RWPE2 (cell line): ENCODE results near the gene CASKIN2.

Source experiments
- ATAC-seq: fragments of 200-7000 bp; cut with Tn5 transposase; 3 replicates; pipeline ENCODE4 v1.9.1; 2021; ENCODE audit warnings: low read depth
- DNase-seq: peaks from one replicate; pipeline ENCODE4 v3.0.0-alpha.2; 2020; ENCODE audit warnings: low spot score
- H3K27ac ChIP-seq: fragments of 450-650 bp; 2 replicates; pipeline ENCODE4 v1.5.1; 2017; ENCODE audit warnings: mild to moderate bottlenecking; ENCODE audit not compliant: poor library complexity, severe bottlenecking
- H3K27me3 ChIP-seq: fragments of 250-450 bp; sonication (Bioruptor Pico); 2 replicates; pipeline ENCODE4 v1.5.1; 2021; ENCODE audit warnings: mild to moderate bottlenecking, moderate library complexity; ENCODE audit not compliant: insufficient read depth, poor library complexity, severe bottlenecking
- H3K36me3 ChIP-seq: fragments of 250-450 bp; sonication (Bioruptor Pico); 2 replicates; pipeline ENCODE4 v1.5.1; 2020; ENCODE audit warnings: low read depth, mild to moderate bottlenecking, moderate library complexity
- H3K4me1 ChIP-seq: fragments of 250-450 bp; sonication (Bioruptor Pico); 2 replicates; pipeline ENCODE4 v1.5.1; 2021; ENCODE audit warnings: mild to moderate bottlenecking, moderate library complexity; ENCODE audit not compliant: insufficient read depth, poor library complexity, severe bottlenecking
- H3K4me3 ChIP-seq: fragments of 250-450 bp; sonication (Bioruptor Pico); 2 replicates; pipeline ENCODE4 v1.5.1; 2021; ENCODE audit warnings: mild to moderate bottlenecking, moderate library complexity; ENCODE audit not compliant: severe bottlenecking
- H3K9me3 ChIP-seq: fragments of 250-450 bp; sonication (Bioruptor Pico); 2 replicates; pipeline ENCODE4 v1.5.1; 2021; ENCODE audit warnings: mild to moderate bottlenecking, moderate library complexity; ENCODE audit not compliant: severe bottlenecking
- TF ChIP-seq, protein P1 (sequence below): fragments of 450-650 bp; IDR thresholded peaks from one replicate; pipeline ENCODE4 v1.5.1; 2017; ENCODE audit warnings: mild to moderate bottlenecking, moderate library complexity; ENCODE audit not compliant: poor library complexity, severe bottlenecking

Gene CASKIN2

DNA sequence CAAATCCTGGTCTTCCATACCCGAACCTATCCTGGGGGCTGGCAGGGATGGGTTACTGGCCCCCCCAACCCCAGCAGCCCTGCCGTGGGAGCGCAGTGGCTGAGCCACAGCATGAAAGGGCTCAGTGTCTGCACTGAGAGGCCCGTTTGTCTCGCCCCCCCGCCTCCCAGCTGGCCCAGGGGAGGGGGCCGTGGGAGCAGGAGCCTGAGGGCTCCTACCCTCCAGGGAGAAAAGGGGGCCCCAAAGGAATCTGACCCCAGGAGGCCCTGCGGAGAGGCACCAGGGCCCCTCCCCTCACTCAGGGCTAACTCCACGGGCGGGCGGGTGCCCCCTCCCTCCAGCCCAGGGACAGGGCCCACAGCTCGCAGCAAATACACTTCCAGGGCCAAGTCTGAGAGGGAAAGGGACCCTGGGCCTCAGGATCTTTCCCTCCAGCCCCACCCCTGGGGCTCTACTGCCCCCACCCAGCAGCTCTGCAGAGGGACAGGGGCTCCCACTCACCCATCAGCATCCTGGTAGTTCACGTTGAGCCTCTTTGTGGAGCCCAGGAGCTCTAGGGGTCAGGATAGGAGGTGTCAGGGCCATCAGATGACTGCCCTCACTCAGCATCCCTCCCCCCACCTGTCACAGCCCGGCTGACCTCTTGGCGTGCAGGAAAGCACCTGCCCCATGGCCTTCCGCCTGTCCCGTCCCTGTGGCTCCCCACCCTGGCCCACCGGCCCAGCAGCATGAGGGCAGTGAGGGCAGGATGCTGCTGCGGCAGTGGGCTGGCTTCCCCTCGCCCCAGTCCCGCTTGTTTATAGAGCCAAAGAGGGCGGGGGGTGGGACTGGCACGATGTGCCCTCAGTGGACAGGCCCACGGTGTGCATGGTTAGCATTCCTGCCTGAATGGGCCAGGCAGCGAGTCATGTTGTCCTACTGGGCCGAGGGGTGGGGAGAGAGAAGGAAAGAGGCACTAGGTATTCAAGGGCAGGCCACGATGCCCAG is 7.3 kb downstream of the CASKIN2 start:
- Histone ChIP-seq H3K9me3 (no peaks in the 10 kb centered on the region), H3K27me3 (no peaks in the 10 kb centered on the region), H3K4me1 (peaks cover 3% of the 10 kb centered on the region), H3K4me3 (no peak overlapping the region), H3K36me3 (peaks cover 48% of the 10 kb centered on the region), H3K27ac (no peak overlapping the region)
- DNase-seq (no peak), ATAC-seq (peak; percentile 25; the same call in 2 of the 3 replicates)
- TF ChIP-seq, protein P1, sequence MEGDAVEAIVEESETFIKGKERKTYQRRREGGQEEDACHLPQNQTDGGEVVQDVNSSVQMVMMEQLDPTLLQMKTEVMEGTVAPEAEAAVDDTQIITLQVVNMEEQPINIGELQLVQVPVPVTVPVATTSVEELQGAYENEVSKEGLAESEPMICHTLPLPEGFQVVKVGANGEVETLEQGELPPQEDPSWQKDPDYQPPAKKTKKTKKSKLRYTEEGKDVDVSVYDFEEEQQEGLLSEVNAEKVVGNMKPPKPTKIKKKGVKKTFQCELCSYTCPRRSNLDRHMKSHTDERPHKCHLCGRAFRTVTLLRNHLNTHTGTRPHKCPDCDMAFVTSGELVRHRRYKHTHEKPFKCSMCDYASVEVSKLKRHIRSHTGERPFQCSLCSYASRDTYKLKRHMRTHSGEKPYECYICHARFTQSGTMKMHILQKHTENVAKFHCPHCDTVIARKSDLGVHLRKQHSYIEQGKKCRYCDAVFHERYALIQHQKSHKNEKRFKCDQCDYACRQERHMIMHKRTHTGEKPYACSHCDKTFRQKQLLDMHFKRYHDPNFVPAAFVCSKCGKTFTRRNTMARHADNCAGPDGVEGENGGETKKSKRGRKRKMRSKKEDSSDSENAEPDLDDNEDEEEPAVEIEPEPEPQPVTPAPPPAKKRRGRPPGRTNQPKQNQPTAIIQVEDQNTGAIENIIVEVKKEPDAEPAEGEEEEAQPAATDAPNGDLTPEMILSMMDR = no peak

DNA sequence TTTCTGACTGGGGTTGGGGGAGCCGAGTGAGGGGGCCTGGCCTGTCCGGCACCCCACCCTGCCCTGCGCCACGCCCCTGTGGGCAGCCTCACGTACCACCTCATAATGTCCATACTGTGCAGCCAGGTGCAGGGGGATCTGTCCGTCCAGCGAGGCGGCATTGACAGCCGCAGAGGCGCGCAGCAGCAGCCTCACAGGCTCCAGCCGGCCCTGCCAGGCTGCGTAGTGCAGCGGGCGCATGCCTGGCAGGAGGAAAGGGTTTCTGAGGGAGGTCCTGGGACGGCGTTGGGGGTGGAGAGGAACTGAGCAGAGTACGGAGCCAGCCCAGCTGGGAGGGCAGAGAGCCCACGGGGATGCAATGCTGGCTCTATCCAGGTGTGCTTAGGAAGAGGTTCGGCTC is 8.4 kb downstream of the CASKIN2 start:
- DNase-seq (no peak), ATAC-seq (no peak)
- TF ChIP-seq, protein P1 = no peak
- H3K36me3 ChIP-seq = peaks cover 42% of the 10 kb centered on the region
- H3K27me3 ChIP-seq = no peaks in the 10 kb centered on the region
- no peak overlapping the region for H3K27ac ChIP-seq
- H3K4me3 ChIP-seq = no peak overlapping the region
- H3K4me1 ChIP-seq = peaks cover 3% of the 10 kb centered on the region
- no peaks in the 10 kb centered on the region for H3K9me3 ChIP-seq

DNA sequence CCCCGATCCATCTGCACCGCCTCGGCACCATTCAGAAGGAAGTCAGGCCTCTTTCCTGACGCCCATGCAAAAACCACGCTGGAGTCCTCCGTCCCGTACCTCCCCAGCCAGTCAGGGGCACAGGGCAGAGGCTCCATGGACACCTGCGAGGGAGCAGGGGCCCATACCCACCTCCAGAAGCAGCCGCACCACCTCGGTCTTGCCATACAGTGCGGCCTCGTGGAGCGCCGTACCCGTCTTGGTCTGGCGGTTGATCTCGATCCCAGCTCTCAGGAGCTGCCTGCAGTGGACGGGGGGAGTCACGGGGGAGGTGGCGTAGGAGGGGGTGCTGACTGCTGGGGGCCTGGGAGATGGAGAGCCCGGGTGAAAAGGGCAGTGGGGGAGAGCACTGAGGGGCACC is 9.2 kb downstream of the CASKIN2 start:
- Histone ChIP-seq H3K27ac (no peak overlapping the region), H3K9me3 (no peaks in the 10 kb centered on the region), H3K4me3 (no peak overlapping the region), H3K36me3 (peaks cover 35% of the 10 kb centered on the region), H3K27me3 (no peaks in the 10 kb centered on the region), H3K4me1 (peaks cover 3% of the 10 kb centered on the region)
- TF ChIP-seq, protein P1 = no peak
- ATAC-seq (no peak), DNase-seq (no peak)

DNA sequence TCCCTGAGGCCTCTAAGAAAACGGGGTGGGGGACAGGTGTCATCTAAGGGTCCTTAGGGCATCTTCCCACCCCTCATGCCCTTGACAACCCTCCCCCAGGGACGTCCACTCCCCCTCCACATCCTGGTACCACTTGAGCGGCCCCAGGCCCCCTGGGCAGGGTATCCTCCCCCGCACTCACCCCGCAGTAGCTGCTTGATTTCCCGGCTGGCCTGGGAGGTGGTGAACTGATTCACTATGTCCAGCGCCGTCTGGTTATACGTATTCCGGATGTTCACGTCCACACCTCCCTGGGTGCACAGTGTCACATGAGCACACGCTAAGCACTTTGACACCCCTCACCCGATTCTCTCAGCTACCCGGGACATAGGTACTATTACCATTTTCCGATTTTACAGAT is 9.7 kb downstream of the CASKIN2 start:
- peaks cover 35% of the 10 kb centered on the region for H3K36me3 ChIP-seq
- no peaks in the 10 kb centered on the region for H3K9me3 ChIP-seq
- H3K27me3 ChIP-seq = no peaks in the 10 kb centered on the region
- ATAC-seq (no peak), DNase-seq (no peak)
- H3K4me3 ChIP-seq = no peak overlapping the region
- peaks cover 3% of the 10 kb centered on the region for H3K4me1 ChIP-seq
- no peak overlapping the region for H3K27ac ChIP-seq
- TF ChIP-seq, protein P1 = no peak

DNA sequence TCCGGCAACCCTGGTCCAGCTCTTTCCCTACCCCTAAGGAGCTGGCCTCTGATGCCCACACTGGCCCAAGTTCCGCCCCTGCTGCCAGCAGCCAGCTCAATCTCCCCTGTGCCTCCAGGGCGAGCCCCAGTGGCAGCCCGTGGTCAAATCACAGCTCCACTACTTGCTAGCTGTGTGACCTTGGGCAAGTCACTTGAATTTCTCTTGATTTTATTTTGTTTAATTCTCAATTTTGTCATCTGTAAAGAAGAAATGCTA is 10.3 kb downstream of the CASKIN2 start:
- ATAC-seq (no peak), DNase-seq (no peak)
- H3K4me3 ChIP-seq = no peak overlapping the region
- H3K27ac ChIP-seq = no peak overlapping the region
- peaks cover 35% of the 10 kb centered on the region for H3K36me3 ChIP-seq
- no peaks in the 10 kb centered on the region for H3K9me3 ChIP-seq
- no peaks in the 10 kb centered on the region for H3K27me3 ChIP-seq
- peaks cover 3% of the 10 kb centered on the region for H3K4me1 ChIP-seq
- TF ChIP-seq, protein P1 = no peak
